HUDEP-2 (cell line): Measurements from ENCODE around the gene LYZL6.

ENCODE experiments used
- DNase-seq, 76 experiments: peaks; one replicate each; lab custom pipeline; 2025; ENCODE audit not compliant: unreplicated experiment in 76 of 76; lab: John Stamatoyannopoulos, UW

Gene LYZL6

DNA sequence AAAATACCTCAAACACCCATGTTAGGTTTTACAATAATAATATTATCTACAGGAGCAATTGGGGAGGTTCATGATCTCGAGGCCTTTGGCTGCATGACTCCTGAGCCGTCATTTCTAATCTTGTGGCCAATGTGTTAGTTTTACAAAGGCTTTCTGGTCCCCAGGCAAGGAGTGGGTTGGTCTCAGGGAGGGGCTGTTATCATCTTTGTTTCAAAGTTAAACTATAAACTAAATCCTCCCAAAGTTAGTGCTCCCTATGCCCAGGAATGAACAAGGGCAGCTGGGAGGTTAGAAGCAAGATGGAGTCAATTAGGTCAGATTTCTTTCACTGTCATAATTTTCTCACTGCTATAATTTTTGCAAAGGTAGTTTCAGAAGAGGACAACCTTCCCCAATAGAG is 54.3 kb downstream of the LYZL6 start:
- no peak for DNase-seq
